ENCODE data around the gene NOS2.
"Not testable (repeated sequence)": the region's sequence is repeated elsewhere in the genome, so short reads cannot be mapped to it uniquely, and the experiment has no call there.

NOS2 gene

GRCh38 chr17:27800522-27800921, at the start of gene NOS2:
TSS of gene NOS2 (minus strand) at chr17:27800529. CDS start at chr17:27798809, 1,720 bp downstream.
- Histone ChIP-seq H3K4me3 (ENCODE audit: low read depth, low read length) (no peak within 1 kb of the TSS), H3K27me3 (ENCODE audit: control insufficient read depth, insufficient read depth, low read length) (peaks cover 3% of the 10 kb centered on the region), H3K36me3 (ENCODE audit: control insufficient read depth, insufficient read depth, low read length) (no peaks in the 10 kb centered on the region), H3K9ac (ENCODE audit: low read depth, low read length) (no peak within 1 kb of the TSS), H3K9me3 (ENCODE audit: control insufficient read depth, insufficient read depth, low read length) (no peaks in the 10 kb centered on the region), H3K4me1 (ENCODE audit: control insufficient read depth, insufficient read depth, low read length) (no peaks in the 10 kb centered on the region)

GRCh38 chr17:27849474-27850185, 49.3 kb upstream of the NOS2 start:
- Histone ChIP-seq H3K36me3 (ENCODE audit: control insufficient read depth, insufficient read depth, low read length) (no peaks in the 10 kb centered on the region), H3K9ac (ENCODE audit: low read depth, low read length) (no peak overlapping the region), H3K27me3 (ENCODE audit: control insufficient read depth, insufficient read depth, low read length) (no peaks in the 10 kb centered on the region), H3K4me1 (ENCODE audit: control insufficient read depth, insufficient read depth, low read length) (peaks cover 2% of the 10 kb centered on the region), H3K9me3 (ENCODE audit: control insufficient read depth, insufficient read depth, low read length) (no peaks in the 10 kb centered on the region), H3K4me3 (ENCODE audit: low read depth, low read length) (no peak overlapping the region)

GRCh38 chr17:27848931-27849330, 48.6 kb upstream of the NOS2 start:
- Histone ChIP-seq H3K36me3 (ENCODE audit: control insufficient read depth, insufficient read depth, low read length) (no peaks in the 10 kb centered on the region), H3K9me3 (ENCODE audit: control insufficient read depth, insufficient read depth, low read length) (no peaks in the 10 kb centered on the region), H3K4me3 (ENCODE audit: low read depth, low read length) (no peak overlapping the region), H3K27me3 (ENCODE audit: control insufficient read depth, insufficient read depth, low read length) (no peaks in the 10 kb centered on the region), H3K4me1 (ENCODE audit: control insufficient read depth, insufficient read depth, low read length) (peaks cover 2% of the 10 kb centered on the region), H3K9ac (ENCODE audit: low read depth, low read length) (no peak overlapping the region)

- H3K4me3 ChIP-seq (ENCODE audit: low read depth, low read length); H3K4me1 ChIP-seq (ENCODE audit: control insufficient read depth, insufficient read depth, low read length); H3K9ac ChIP-seq (ENCODE audit: low read depth, low read length); H3K36me3 ChIP-seq (ENCODE audit: control insufficient read depth, insufficient read depth, low read length); H3K9me3 ChIP-seq (ENCODE audit: control insufficient read depth, insufficient read depth, low read length); H3K27me3 ChIP-seq (ENCODE audit: control insufficient read depth, insufficient read depth, low read length): not testable (repeated sequence)
Observed at GRCh38 chr17:27846808-27847307, 46.5 kb upstream of the NOS2 start.

- no peaks in the 10 kb centered on the region for H3K27me3 ChIP-seq (ENCODE audit: control insufficient read depth, insufficient read depth, low read length)
- peaks cover 2% of the 10 kb centered on the region for H3K4me1 ChIP-seq (ENCODE audit: control insufficient read depth, insufficient read depth, low read length)
- H3K4me3 ChIP-seq (ENCODE audit: low read depth, low read length): no peak overlapping the region
- H3K9me3 ChIP-seq (ENCODE audit: control insufficient read depth, insufficient read depth, low read length): no peaks in the 10 kb centered on the region
- H3K9ac ChIP-seq (ENCODE audit: low read depth, low read length): no peak overlapping the region
- no peaks in the 10 kb centered on the region for H3K36me3 ChIP-seq (ENCODE audit: control insufficient read depth, insufficient read depth, low read length)
Observed at GRCh38 chr17:27846042-27846655, 45.8 kb upstream of the NOS2 start.

GRCh38 chr17:27845264-27846041, 45.1 kb upstream of the NOS2 start:
- H3K4me3 ChIP-seq (ENCODE audit: low read depth, low read length): no peak overlapping the region
- no peaks in the 10 kb centered on the region for H3K36me3 ChIP-seq (ENCODE audit: control insufficient read depth, insufficient read depth, low read length)
- no peak overlapping the region for H3K9ac ChIP-seq (ENCODE audit: low read depth, low read length)
- no peaks in the 10 kb centered on the region for H3K9me3 ChIP-seq (ENCODE audit: control insufficient read depth, insufficient read depth, low read length)
- no peaks in the 10 kb centered on the region for H3K27me3 ChIP-seq (ENCODE audit: control insufficient read depth, insufficient read depth, low read length)
- H3K4me1 ChIP-seq (ENCODE audit: control insufficient read depth, insufficient read depth, low read length): peaks cover 2% of the 10 kb centered on the region

GRCh38 chr17:27840688-27841087, 40.4 kb upstream of the NOS2 start:
- Histone ChIP-seq H3K27me3 (ENCODE audit: control insufficient read depth, insufficient read depth, low read length) (no peaks in the 10 kb centered on the region), H3K9me3 (ENCODE audit: control insufficient read depth, insufficient read depth, low read length) (no peaks in the 10 kb centered on the region), H3K9ac (ENCODE audit: low read depth, low read length) (no peak overlapping the region), H3K36me3 (ENCODE audit: control insufficient read depth, insufficient read depth, low read length) (no peaks in the 10 kb centered on the region), H3K4me3 (ENCODE audit: low read depth, low read length) (no peak overlapping the region), H3K4me1 (ENCODE audit: control insufficient read depth, insufficient read depth, low read length) (no peaks in the 10 kb centered on the region)

GRCh38 chr17:27840406-27840678, 40.0 kb upstream of the NOS2 start:
- not testable (repeated sequence) for H3K4me1 ChIP-seq (ENCODE audit: control insufficient read depth, insufficient read depth, low read length); H3K9ac ChIP-seq (ENCODE audit: low read depth, low read length); H3K9me3 ChIP-seq (ENCODE audit: control insufficient read depth, insufficient read depth, low read length); H3K36me3 ChIP-seq (ENCODE audit: control insufficient read depth, insufficient read depth, low read length); H3K4me3 ChIP-seq (ENCODE audit: low read depth, low read length); H3K27me3 ChIP-seq (ENCODE audit: control insufficient read depth, insufficient read depth, low read length)

- H3K27me3 ChIP-seq (ENCODE audit: control insufficient read depth, insufficient read depth, low read length); H3K36me3 ChIP-seq (ENCODE audit: control insufficient read depth, insufficient read depth, low read length); H3K9me3 ChIP-seq (ENCODE audit: control insufficient read depth, insufficient read depth, low read length); H3K9ac ChIP-seq (ENCODE audit: low read depth, low read length); H3K4me3 ChIP-seq (ENCODE audit: low read depth, low read length); H3K4me1 ChIP-seq (ENCODE audit: control insufficient read depth, insufficient read depth, low read length): not testable (repeated sequence)
Observed at GRCh38 chr17:27839571-27840405, 39.5 kb upstream of the NOS2 start.

- H3K27me3 ChIP-seq (ENCODE audit: control insufficient read depth, insufficient read depth, low read length); H3K9me3 ChIP-seq (ENCODE audit: control insufficient read depth, insufficient read depth, low read length); H3K4me1 ChIP-seq (ENCODE audit: control insufficient read depth, insufficient read depth, low read length); H3K36me3 ChIP-seq (ENCODE audit: control insufficient read depth, insufficient read depth, low read length); H3K4me3 ChIP-seq (ENCODE audit: low read depth, low read length); H3K9ac ChIP-seq (ENCODE audit: low read depth, low read length): not testable (repeated sequence)
Observed at GRCh38 chr17:27838607-27839006, 38.3 kb upstream of the NOS2 start.

GRCh38 chr17:27837769-27838168, 37.4 kb upstream of the NOS2 start:
- H3K9me3 ChIP-seq (ENCODE audit: control insufficient read depth, insufficient read depth, low read length); H3K4me1 ChIP-seq (ENCODE audit: control insufficient read depth, insufficient read depth, low read length); H3K4me3 ChIP-seq (ENCODE audit: low read depth, low read length); H3K36me3 ChIP-seq (ENCODE audit: control insufficient read depth, insufficient read depth, low read length); H3K9ac ChIP-seq (ENCODE audit: low read depth, low read length); H3K27me3 ChIP-seq (ENCODE audit: control insufficient read depth, insufficient read depth, low read length): not testable (repeated sequence)
